SH-SY5Y (cell line): ENCODE results near the gene ADGRG1.

Experiments
- GATA2 ChIP-seq: IDR thresholded peaks from 2 replicates; pipeline ENCODE4 v1.6.1; 2011; ENCODE audit warnings: mild to moderate bottlenecking, low read depth, low read length
- GATA3 ChIP-seq: IDR thresholded peaks from 2 replicates; pipeline ENCODE4 v1.6.1; 2011; ENCODE audit warnings: low read depth, mild to moderate bottlenecking, low read length, moderate library complexity

DNA sequence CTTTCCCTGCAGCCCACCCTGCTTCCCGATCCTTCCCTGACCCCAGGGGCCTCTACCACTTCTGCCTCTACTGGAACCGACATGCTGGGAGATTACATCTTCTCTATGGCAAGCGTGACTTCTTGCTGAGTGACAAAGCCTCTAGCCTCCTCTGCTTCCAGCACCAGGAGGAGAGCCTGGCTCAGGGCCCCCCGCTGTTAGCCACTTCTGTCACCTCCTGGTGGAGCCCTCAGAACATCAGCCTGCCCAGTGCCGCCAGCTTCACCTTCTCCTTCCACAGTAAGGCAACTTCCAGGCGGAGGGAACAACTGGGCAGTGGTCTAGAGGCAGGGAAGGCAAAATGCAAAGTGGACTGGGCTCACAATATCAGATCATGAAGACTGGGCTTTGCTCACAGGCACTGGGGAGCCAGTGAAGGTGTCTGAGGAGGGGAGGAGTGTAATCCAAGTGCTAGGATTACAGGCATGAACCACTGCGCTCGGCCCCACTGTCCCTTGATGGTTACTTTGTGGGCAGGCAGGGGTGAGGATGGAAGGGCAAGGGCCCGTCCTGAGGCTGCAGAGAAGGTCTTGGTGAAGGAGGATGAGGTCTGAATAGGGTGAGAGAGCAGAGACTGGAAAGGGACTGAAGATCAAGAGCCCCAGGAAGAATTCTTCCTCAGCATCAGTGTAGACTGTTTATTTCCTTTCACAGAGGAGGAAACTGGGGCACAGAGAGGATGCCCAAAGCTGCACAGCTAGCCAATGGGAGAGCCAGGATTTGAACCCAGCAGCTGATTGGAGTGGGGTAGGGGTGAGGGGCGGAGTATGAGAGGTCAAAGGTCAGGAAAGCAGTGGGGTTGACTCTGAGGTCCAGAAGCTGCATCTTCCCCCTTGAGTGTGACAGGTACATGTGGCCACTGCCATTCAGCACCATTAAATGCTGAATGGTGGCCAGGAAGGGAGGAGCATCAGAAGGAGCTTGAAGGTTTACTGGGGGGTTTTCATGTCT is 23.2 kb downstream of the ADGRG1 start:
- no peak for TF ChIP-seq GATA3
- no peak for TF ChIP-seq GATA2
